GM19023 (cell line): Measurements from ENCODE around the gene HOXB9.

Experiments used
- ATAC-seq: cut with Tn5 transposase; IDR thresholded peaks from one replicate; pipeline ENCODE4 v1.9.1; 2021; ENCODE audit warnings: mild to moderate bottlenecking, moderate library complexity; ENCODE audit not compliant: unreplicated experiment

HOXB9 gene

DNA sequence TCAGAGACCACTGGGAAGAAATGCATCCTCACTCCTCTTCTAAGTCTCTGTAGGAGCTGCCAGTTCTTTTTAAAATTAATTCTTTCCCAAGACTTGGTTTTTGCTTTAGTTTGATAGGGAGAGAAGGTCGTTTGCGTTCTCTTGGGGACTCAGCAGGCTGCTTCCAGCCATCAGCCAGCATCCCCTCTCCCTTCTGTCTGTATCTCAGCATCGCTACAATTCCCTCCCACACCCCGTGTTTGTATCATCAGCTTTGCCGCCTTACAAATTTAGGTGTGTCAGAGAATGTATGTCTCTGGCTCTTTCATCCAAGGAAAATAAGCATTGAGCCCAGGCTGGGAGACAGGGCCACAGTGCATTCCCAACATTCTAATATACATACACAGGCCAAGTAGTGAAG, 26.8 kb downstream of the HOXB9 start:
- ATAC-seq = no peak

- ATAC-seq = no peak
Measured at GRCh38 chr17:48598736-48599135, 27.4 kb downstream of the HOXB9 start.

- ATAC-seq = no peak
Measured at GRCh38 chr17:48597778-48598631, 28.2 kb downstream of the HOXB9 start.

DNA sequence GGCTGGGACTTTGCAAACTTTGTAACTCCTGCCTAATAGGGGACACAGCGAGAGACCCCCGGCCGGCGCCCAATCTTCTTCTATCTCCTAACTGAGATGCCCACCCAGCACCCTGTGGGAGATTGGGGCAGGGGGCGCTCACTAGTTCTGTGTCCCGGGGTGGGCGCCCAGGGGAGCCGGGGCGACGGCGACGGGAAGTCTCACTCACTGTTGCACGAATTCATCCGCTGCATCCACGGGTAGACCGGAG, 28.7 kb downstream of the HOXB9 start:
- ATAC-seq = no peak

GRCh38 chr17:48596735-48597527, 29.2 kb downstream of the HOXB9 start:
- no peak for ATAC-seq

GRCh38 chr17:48596000-48596734, 30.0 kb downstream of the HOXB9 start:
- ATAC-seq = no peak

GRCh38 chr17:48595278-48595999, 30.7 kb downstream of the HOXB9 start:
- ATAC-seq = no peak

- no peak for ATAC-seq
Measured at GRCh38 chr17:48594538-48595277, 31.4 kb downstream of the HOXB9 start.

DNA sequence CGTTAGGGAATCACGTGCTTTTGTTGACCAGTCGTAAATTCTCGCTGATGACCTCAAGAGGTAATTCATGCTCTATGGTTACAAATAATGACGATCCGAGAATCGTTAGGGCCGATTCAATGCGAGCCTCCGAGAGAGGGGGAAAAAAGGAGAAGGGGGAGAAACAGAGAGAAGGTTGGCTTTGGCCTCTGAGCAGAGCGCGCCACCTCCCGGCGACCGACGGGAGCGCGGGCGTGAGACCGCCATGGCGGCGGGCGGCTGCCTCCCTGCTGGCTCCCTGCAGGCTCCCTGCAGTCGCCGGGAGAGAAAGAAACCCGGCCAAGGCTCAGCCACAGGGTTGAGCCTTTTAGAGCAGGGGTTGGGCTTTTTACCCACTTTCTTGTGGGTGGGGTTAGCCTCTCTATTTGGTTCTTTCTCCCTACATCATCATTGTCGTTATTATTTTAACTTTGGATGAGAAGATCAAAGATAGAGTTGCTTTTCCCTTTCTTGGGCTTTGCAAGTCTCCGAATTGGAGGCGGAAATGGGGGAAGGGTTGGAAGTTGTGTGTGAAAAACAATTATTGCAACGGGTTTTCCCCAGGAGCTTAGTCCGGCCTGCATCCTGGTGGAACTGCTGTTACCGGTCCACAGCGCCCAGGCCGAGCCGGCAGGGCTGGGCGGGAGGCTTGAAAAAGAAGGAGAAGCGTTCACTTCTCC, 32.2 kb downstream of the HOXB9 start:
- no peak for ATAC-seq

DNA sequence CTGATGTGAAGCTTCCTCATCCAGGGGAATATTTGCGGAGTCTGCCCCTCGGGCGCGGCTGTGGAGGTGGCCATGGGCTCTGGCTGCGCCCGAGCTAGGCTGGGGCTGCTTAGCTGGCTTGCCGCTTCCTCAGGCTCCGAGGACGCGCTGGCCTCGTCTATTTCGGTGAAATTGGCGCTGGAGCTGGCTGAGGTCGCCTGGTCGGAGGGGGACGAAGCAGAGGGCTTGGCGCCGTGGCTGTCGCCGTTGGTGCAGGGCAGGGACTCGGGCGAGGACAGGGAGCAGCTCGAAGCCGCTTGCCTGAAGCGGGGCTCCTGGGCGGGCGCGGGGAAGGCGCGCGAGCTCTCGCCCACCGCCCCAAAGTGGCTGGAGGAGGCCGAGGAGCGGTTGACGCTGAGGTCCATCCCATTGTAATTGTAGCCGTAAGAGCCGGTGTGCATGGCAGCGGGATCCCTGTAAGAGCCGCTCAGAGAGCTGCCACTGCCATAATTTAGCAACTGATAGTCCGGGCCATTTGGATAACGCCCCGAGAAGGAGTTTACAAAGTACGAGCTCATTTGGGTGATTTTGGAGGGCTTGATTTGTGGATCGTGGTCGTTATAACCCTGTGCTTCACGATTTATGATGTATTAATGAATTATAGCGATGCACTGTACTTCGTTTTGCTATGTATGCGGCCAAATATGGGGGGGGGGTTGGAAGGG, 32.9 kb downstream of the HOXB9 start, which contains the start of gene HOXB5:
Gene HOXB5, minus strand, starts transcription at position 654 of the 704 bp plus-strand sequence. Its CDS starts 97 bp downstream, at position 557.
- ATAC-seq = no peak

GRCh38 chr17:48592577-48592976, 33.6 kb downstream of the HOXB9 start:
- no peak for ATAC-seq

GRCh38 chr17:48592057-48592514, 34.1 kb downstream of the HOXB9 start:
- no peak for ATAC-seq

GRCh38 chr17:48591255-48592056, 34.7 kb downstream of the HOXB9 start:
- no peak for ATAC-seq

DNA sequence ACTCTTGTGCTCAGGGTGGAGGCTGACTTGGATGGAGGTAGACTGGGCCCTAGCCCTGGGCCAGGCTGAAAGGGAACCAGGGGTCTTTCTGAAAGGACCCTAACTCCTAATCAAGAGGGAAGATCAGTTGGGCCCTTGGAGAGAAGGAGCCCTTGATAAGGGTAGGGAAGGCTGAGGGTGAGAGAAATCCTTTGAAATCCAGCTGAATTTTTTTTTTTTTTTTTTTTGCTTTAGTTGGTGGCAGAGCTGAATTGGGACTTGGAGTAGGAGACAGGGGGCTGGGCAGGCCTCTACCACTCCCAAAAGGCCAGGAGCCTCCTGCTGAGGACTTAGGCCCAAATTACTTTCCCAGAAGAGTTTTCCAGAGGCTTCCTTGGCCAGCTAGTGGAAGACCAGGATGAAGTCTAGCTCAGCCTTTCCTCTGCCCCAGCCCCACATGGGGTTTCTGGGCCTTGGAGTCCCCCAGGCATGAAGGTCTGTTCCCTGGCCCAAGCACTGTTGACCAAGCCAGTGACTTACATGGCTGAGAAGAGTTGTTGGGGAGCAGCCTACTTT, 35.5 kb downstream of the HOXB9 start:
- no peak for ATAC-seq

DNA sequence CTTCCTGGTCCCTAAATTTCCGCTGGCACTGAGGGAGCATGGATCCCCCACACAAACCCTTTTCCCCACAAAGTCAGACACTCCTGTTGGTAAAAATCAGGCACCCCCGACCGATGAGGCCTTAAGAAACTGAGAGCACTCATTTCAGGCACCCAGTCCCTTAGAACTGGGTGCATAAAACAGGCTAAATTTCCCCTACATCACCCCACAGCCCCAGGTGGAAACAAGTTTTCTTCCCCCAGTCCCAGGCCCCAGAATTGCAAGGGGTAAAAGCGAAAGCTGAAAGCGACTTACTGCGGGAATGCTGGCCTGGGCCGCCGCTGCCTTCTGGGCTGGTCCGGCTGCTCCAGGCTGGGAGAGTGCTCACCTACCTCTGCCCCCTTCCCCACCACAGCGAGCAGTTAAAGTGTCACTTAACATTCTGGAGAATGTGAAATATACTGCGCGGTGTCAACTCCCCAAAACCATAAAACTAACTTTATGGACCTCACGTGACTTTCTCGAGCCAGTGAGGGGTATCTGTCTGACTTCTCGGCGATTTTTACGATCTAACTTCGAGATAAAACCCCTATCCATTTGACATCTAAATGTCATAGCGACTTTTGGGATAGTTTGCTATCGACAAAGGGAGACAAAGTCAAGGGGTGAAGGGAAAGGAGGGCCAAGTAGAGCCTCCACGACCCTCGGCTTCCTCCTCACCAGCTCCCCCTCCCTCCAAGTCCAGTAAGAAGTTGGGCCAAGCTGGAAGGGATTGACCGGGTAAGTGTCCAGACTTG, 36.1 kb downstream of the HOXB9 start, which contains the start of gene HOXB3:
Gene HOXB3, minus strand, starts transcription at position 411 of the 776 bp plus-strand sequence. CDS start 37,767 bp downstream, outside the sequence.
- ATAC-seq = no peak

DNA sequence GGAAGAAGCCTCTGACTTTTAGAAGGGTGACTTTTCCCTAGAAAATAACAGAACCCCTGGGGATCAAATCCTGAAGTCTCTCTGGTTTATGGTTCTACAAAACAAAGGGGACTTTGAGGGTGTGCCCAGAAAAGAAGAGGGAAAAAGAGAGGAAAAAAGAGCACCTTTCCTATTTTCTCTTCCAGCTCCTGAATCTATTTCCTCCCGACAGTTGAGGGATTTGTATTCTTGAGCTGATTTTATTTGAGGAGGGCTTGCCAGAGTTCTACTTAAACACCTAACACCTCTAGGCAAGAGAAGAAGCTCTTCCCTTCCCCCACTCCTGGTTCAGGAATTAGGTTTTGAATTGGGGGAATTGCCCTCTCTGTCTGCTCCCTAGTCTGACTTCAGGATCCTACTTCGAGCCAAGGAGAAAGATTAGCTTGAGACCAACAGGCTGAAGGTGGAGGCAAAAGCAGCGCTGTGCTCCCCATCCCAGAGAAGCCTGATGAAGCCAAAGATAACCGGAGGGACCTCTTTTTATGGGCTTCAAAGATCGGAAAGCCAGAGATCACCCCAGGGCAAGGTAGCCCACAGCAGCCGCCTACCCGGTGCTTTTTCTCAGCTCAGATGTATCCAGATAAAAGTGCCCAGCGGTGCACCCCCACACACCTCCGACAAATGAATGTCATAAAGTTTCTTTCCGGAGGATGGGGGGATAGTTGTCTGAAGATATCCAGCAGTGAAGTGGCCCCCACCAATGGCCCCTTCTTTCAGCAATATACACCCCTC, 36.9 kb downstream of the HOXB9 start:
- no peak for ATAC-seq
